IMR-90 (cell line): ENCODE results near the gene SNX11. TPM values are rescaled to one million over a fixed set of nuclear protein-coding genes. Genes with fewer than 3 reads are reported as not detected.

ENCODE experiments used
- ATAC-seq: fragments of 200-7000 bp; cut with Tn5 transposase; 2 replicates; pipeline ENCODE4 v1.9.1; 2020; ENCODE audit warnings: low read depth, mild to moderate bottlenecking, moderate library complexity
- BruUV-seq: library from RNA; stranded (reverse); fragments of 400-500 nt; replicated peaks from 2 replicates; lab custom pipeline; 2021; lab: Mats Ljungman, UMichigan
- CTCF ChIA-PET: fragments of 300-600 bp; formaldehyde crosslinking; extraction: SDS; loops from one replicate; lab custom pipeline; 2021; ENCODE audit warnings: antibody characterized with exemption; lab: Yijun Ruan, JAX
- POLR2A ChIA-PET: fragments of 300-600 bp; sonication (Branson Sonifier 250); formaldehyde crosslinking; loops from one replicate; lab custom pipeline; 2022; ENCODE audit warnings: antibody characterized with exemption; ENCODE audit not compliant: unreplicated experiment; lab: Charles Lee
- DNase-seq: peaks from one replicate; pipeline ENCODE4 v3.0.0; 2013
- H2AFZ ChIP-seq: replicated peaks from 2 replicates; pipeline ENCODE3; 2013; ENCODE audit warnings: low read length, mild to moderate bottlenecking; ENCODE audit not compliant: poor library complexity
- H2AK5ac ChIP-seq: 2 replicates; pipeline ENCODE4 v1.6.1; 2013; ENCODE audit warnings: low read depth, low read length, inconsistent platforms
- H2AK9ac ChIP-seq: replicated peaks from 2 replicates; pipeline ENCODE3; 2013; ENCODE audit warnings: mild to moderate bottlenecking, low read depth, low read length, moderate library complexity; ENCODE audit not compliant: poor library complexity
- H2BK120ac ChIP-seq: 2 replicates; pipeline ENCODE4 v1.6.1; 2013; ENCODE audit warnings: low read depth, low read length, inconsistent platforms
- H2BK15ac ChIP-seq: 3 replicates; pipeline ENCODE4 v1.6.1; 2013; ENCODE audit warnings: low read depth, low read length, inconsistent platforms
- H2BK20ac ChIP-seq: 2 replicates; pipeline ENCODE4 v1.6.1; 2013; ENCODE audit warnings: low read depth, mild to moderate bottlenecking, inconsistent platforms, low read length, moderate library complexity
- H2BK5ac ChIP-seq: 2 replicates; pipeline ENCODE4 v1.6.1; 2013; ENCODE audit warnings: mild to moderate bottlenecking, low read depth, low read length, inconsistent platforms; ENCODE audit not compliant: poor library complexity, severe bottlenecking
- H3K14ac ChIP-seq: replicated peaks from 2 replicates; pipeline ENCODE4 v1.6.1; 2013; ENCODE audit warnings: low read depth, low read length, inconsistent platforms
- H3K18ac ChIP-seq: 2 replicates; pipeline ENCODE4 v1.6.1; 2013; ENCODE audit warnings: low read depth, low read length, control low read depth
- H3K23ac ChIP-seq: 2 replicates; pipeline ENCODE4 v1.6.1; 2013; ENCODE audit warnings: low read depth, low read length, inconsistent platforms
- H3K27ac ChIP-seq: 2 replicates; pipeline ENCODE4 v1.5.1; 2013; ENCODE audit warnings: mild to moderate bottlenecking, control low read depth, low read length; ENCODE audit not compliant: insufficient read depth
- H3K27me3 ChIP-seq: 2 replicates; pipeline ENCODE4 v1.6.1; 2013; ENCODE audit warnings: low read length; ENCODE audit not compliant: control insufficient read depth, insufficient read depth
- H3K36me3 ChIP-seq: 2 replicates; pipeline ENCODE4 v1.6.1; 2013; ENCODE audit warnings: low read length, mixed read lengths; ENCODE audit not compliant: control insufficient read depth, insufficient read depth
- H3K4ac ChIP-seq: 2 replicates; pipeline ENCODE4 v1.6.1; 2013; ENCODE audit warnings: low read depth, low read length, inconsistent platforms
- H3K4me1 ChIP-seq: 2 replicates; pipeline ENCODE4 v1.6.1; 2013; ENCODE audit warnings: low read length, mixed read lengths; ENCODE audit not compliant: control insufficient read depth, insufficient read depth
- H3K4me2 ChIP-seq: 2 replicates; pipeline ENCODE4 v1.6.1; 2013; ENCODE audit warnings: low read depth, mild to moderate bottlenecking, control low read depth, low read length, moderate library complexity
- H3K4me3 ChIP-seq: 2 replicates; pipeline ENCODE4 v1.5.1; 2013; ENCODE audit warnings: low read depth, mild to moderate bottlenecking, control low read depth, low read length, moderate library complexity; ENCODE audit not compliant: insufficient read depth
- H3K56ac ChIP-seq: 2 replicates; pipeline ENCODE4 v1.6.1; 2013; ENCODE audit warnings: low read length, inconsistent platforms; ENCODE audit not compliant: insufficient read depth; ENCODE audit errors: extremely low read depth
- H3K79me1 ChIP-seq, 2 experiments: 2 replicates each; pipeline ENCODE4 v1.6.1; 2013; ENCODE audit warnings: low read length in 2 of 2, inconsistent platforms in 1 of 2, low read depth in 1 of 2
- H3K9ac ChIP-seq: 2 replicates; pipeline ENCODE4 v1.6.1; 2013; ENCODE audit warnings: low read depth, low read length, control low read depth
- H3K9me1 ChIP-seq: 2 replicates; pipeline ENCODE4 v1.6.1; 2013; ENCODE audit warnings: low read length, inconsistent platforms; ENCODE audit not compliant: insufficient read depth
- H3K9me3 ChIP-seq: 2 replicates; pipeline ENCODE4 v1.6.1; 2013; ENCODE audit warnings: low read length; ENCODE audit not compliant: control insufficient read depth, insufficient read depth
- H4K20me1 ChIP-seq: 2 replicates; pipeline ENCODE4 v1.6.1; 2013; ENCODE audit warnings: low read length, inconsistent platforms; ENCODE audit not compliant: insufficient read depth
- H4K5ac ChIP-seq: 2 replicates; pipeline ENCODE4 v1.6.1; 2013; ENCODE audit warnings: mild to moderate bottlenecking, low read depth, low read length, control low read depth
- H4K8ac ChIP-seq, 2 experiments: 2 replicates each; pipeline ENCODE4 v1.6.1; 2013; ENCODE audit warnings: low read depth in 2 of 2, low read length in 2 of 2, control low read depth in 1 of 2, inconsistent platforms in 1 of 2
- H4K91ac ChIP-seq: 2 replicates; pipeline ENCODE4 v1.6.1; 2013; ENCODE audit warnings: low read depth, low read length, inconsistent platforms; ENCODE audit not compliant: insufficient read depth
- BHLHE40 ChIP-seq: fragments of 150-350 bp; IDR thresholded peaks from 2 replicates; pipeline ENCODE4 v1.6.1; 2016; ENCODE audit warnings: mild to moderate bottlenecking, low read depth, low read length
- CEBPB ChIP-seq: IDR thresholded peaks from 2 replicates; pipeline ENCODE4 v1.6.1; 2012; ENCODE audit warnings: low read depth, low read length, improper control_type of control experiment
- CHD1 ChIP-seq: IDR thresholded peaks from 2 replicates; pipeline ENCODE4 v1.6.1; 2012; ENCODE audit warnings: low read depth, low read length, improper control_type of control experiment
- CTCF ChIP-seq: conservative IDR thresholded peaks from 2 replicates; pipeline ENCODE4 v1.5.1; 2012; ENCODE audit warnings: mild to moderate bottlenecking, low read depth, low read length, improper control_type of control experiment
- ELK1 ChIP-seq: fragments of 150-350 bp; IDR thresholded peaks from 2 replicates; pipeline ENCODE4 v1.6.1; 2016; ENCODE audit warnings: low read depth, mild to moderate bottlenecking, low read length, moderate library complexity, borderline replicate concordance
- FOS ChIP-seq: fragments of 150-350 bp; IDR thresholded peaks from 2 replicates; pipeline ENCODE4 v1.6.1; 2016; ENCODE audit warnings: low read depth, low read length
- MAFK ChIP-seq: IDR thresholded peaks from 2 replicates; pipeline ENCODE4 v1.6.1; 2012; ENCODE audit warnings: low read depth, low read length, improper control_type of control experiment
- MAZ ChIP-seq: IDR thresholded peaks from 2 replicates; pipeline ENCODE4 v1.6.1; 2012; ENCODE audit warnings: low read depth, mild to moderate bottlenecking, low read length, improper control_type of control experiment, moderate library complexity, borderline replicate concordance
- MXI1 ChIP-seq: IDR thresholded peaks from 2 replicates; pipeline ENCODE4 v1.6.1; 2012; ENCODE audit warnings: low read depth, mild to moderate bottlenecking, low read length, moderate library complexity, borderline replicate concordance
- NFE2L2 ChIP-seq: fragments of 150-350 bp; IDR thresholded peaks from 2 replicates; pipeline ENCODE4 v1.6.1; 2016; ENCODE audit warnings: low read depth, mild to moderate bottlenecking, low read length
- RAD21 ChIP-seq: IDR thresholded peaks from 2 replicates; pipeline ENCODE4 v1.6.1; 2012; ENCODE audit warnings: low read length, improper control_type of control experiment
- RFX5 ChIP-seq: IDR thresholded peaks from 2 replicates; pipeline ENCODE4 v1.8.0; 2012; ENCODE audit warnings: low read depth, mild to moderate bottlenecking, low read length, moderate library complexity
- SMC3 ChIP-seq: fragments of 150-350 bp; IDR thresholded peaks from 2 replicates; pipeline ENCODE4 v1.6.1; 2016; ENCODE audit warnings: low read depth, mild to moderate bottlenecking, antibody characterized with exemption, low read length, moderate library complexity
- USF2 ChIP-seq: fragments of 150-350 bp; IDR thresholded peaks from 2 replicates; pipeline ENCODE4 v1.6.1; 2017; ENCODE audit warnings: mild to moderate bottlenecking, antibody characterized with exemption, low read length, low read depth
- WGBS, 2 experiments: methylation state at CpG; one replicate each; pipeline versions ENCODE4 v1.1.5 to v1.1.7; 2013; ENCODE audit warnings: missing lambda C conversion rate in 2 of 2; ENCODE audit not compliant: insufficient read length in 1 of 2; ENCODE audit errors: extremely low coverage in 2 of 2; 5-methylcytosine and 5-hydroxymethylcytosine counted together
- dilution Hi-C: fragments of 300-500 bp; cut with HindIII; formaldehyde crosslinking; loops from one replicate; pipeline ENCODE4 v1.14.3; 2018; ENCODE audit warnings: low sequenced_read_pairs; ENCODE audit not compliant: unreplicated experiment
- in situ Hi-C: fragments of 300-500 bp; cut with MboI; formaldehyde crosslinking; loops from 3 replicates; pipeline ENCODE4 v1.14.3; 2019; ENCODE audit warnings: low sequenced_read_pairs, inconsistent platforms, mixed read lengths
- intact Hi-C: fragments of 100-400 bp; cut with micrococcal nuclease; formaldehyde crosslinking; loops from 2 replicates; pipeline ENCODE4 v1.10.0; 2022
- polyA plus RNA-seq, 3 experiments: library from polyadenylated mRNA; depleted of rRNA; stranded (reverse); fragments of >200 nt; gene quantifications; 2 replicates each; pipeline ENCODE4 v1.2.3, GENCODE V29; 2012; ENCODE audit warnings: low replicate concordance in 1 of 3
- total RNA-seq: library from RNA; depleted of rRNA; stranded (reverse); fragments of >200 nt; gene quantifications from 2 replicates; pipeline ENCODE4 v1.2.3, GENCODE V29; 2012

The SNX11 gene
- total and polyA plus RNA-seq, 2 of the 4 experiments (the other 2 are of a cell fraction), result 14.7 to 16.9 TPM

GRCh38 chr17:48160177-48161081 is 52.9 kb downstream of the SNX11 start:
- H3K79me1 ChIP-seq, result no peaks in the 10 kb centered on the region
- no peaks in the 10 kb centered on the region for H3K36me3 ChIP-seq
- dilution Hi-C loops, result no loop called here
- ATAC-seq (no peak), DNase-seq (no peak)
- H3K27me3 ChIP-seq, result peaks cover 52% of the 10 kb centered on the region
- no peak overlapping the region for H3K18ac ChIP-seq
- no peaks in the 10 kb centered on the region for H3K9me3 ChIP-seq
- no peak overlapping the region for H4K8ac ChIP-seq
- in situ Hi-C loops, result loop anchor here (10.0 kb wide), 1 partner anchor 464 kb away; the partner anchor contains the start of gene HOXB9
- H3K23ac ChIP-seq, result no peak overlapping the region
- no peak overlapping the region for H2AFZ ChIP-seq
- no TSS peak for BruUV-seq
- no peak overlapping the region for H3K14ac ChIP-seq
- no peaks in the 10 kb centered on the region for H3K4me1 ChIP-seq
- H2AK5ac ChIP-seq, result no peak overlapping the region
- no peak overlapping the region for H4K5ac ChIP-seq
- no peaks in the 10 kb centered on the region; the same call in 1 of the 2 replicates for H4K20me1 ChIP-seq
- no peak overlapping the region for H3K4me2 ChIP-seq
- H2BK5ac ChIP-seq, result no peak overlapping the region
- H3K4me3 ChIP-seq, result no peak overlapping the region
- CTCF ChIA-PET, result interaction anchor here (0.6 kb wide), 1 partner anchor 89 kb away, joined by 4 read pairs; no protein-coding TSS in a partner anchor
- POLR2A ChIA-PET, result no interaction called here
- H3K27ac ChIP-seq, result no peak overlapping the region
- no peak overlapping the region for H2BK20ac ChIP-seq
- intact Hi-C loops, result no loop called here
- WGBS, 2 experiments, result 40% methylated on average over 2 of the region's 5 CpGs; no CpG with 5 or more reads in 1 of the 2 experiments
- no peak overlapping the region for H4K91ac ChIP-seq
- no peak overlapping the region for H3K4ac ChIP-seq
- no peak overlapping the region for H2BK120ac ChIP-seq
- no peak overlapping the region for H2BK15ac ChIP-seq
- no peak overlapping the region for H3K9ac ChIP-seq
- H2AK9ac ChIP-seq, result no peak overlapping the region
- H3K56ac ChIP-seq, result no peak overlapping the region
- no peaks in the 10 kb centered on the region for H3K9me1 ChIP-seq
- no peak for TF ChIP-seq MAZ
- TF ChIP-seq USF2, result no peak
- TF ChIP-seq BHLHE40, result no peak
- TF ChIP-seq RFX5, result no peak
- no peak for TF ChIP-seq SMC3
- TF ChIP-seq CHD1, result no peak
- TF ChIP-seq RAD21, result no peak
- TF ChIP-seq MXI1, result no peak
- TF ChIP-seq FOS, result no peak
- TF ChIP-seq NFE2L2, result no peak
- no peak for TF ChIP-seq MAFK
- TF ChIP-seq CEBPB, result no peak
- no peak for TF ChIP-seq ELK1
- no peak for TF ChIP-seq CTCF
